ENCODE measurements around the gene LRCH3. TPM values are rescaled to one million over a fixed set of nuclear protein-coding genes. Genes with fewer than 3 reads are reported as not detected.
"Not testable (repeated sequence)": the region's sequence is repeated elsewhere in the genome, so short reads cannot be mapped to it uniquely, and the experiment has no call there.

Gene LRCH3
- total and polyA plus RNA-seq, 11 donors = 11.1 to 40.3 (median 24.0) TPM

GRCh38 chr3:197907196-197907595, 116.1 kb downstream of the LRCH3 start:
- intact Hi-C loops (cut with DNase I) = loop anchor here in 5 of 10 donors (2.0 to 5.0 kb wide), 2 partner anchors 35 to 36 kb away; no protein-coding TSS in a partner anchor
- Histone ChIP-seq H3K27me3 (no peaks in the 10 kb centered on the region), H3K9me3 (peaks cover 0 to 5% (median 0%) of the 10 kb centered on the region in 12 donors), H3K36me3 (no peaks in the 10 kb centered on the region), H3K27ac (no peak overlapping the region), H3K4me3 (no peak overlapping the region), H3K4me1 (peaks cover 0 to 13% (median 0%) of the 10 kb centered on the region in 12 donors)
- DNase-seq (no peak), ATAC-seq (no peak)
- no peak for TF ChIP-seq POLR2A (IDR thresholded peaks at IDR 0.05)
- no peak for TF ChIP-seq CTCF (IDR thresholded peaks at IDR 0.05)
- 73 to 85% (median 77%) methylated on average over 2 of the region's 2 CpGs for WGBS, 4 donors

- H3K4me1 ChIP-seq = peaks cover 0 to 13% (median 0%) of the 10 kb centered on the region in 12 donors
- not testable (repeated sequence) for H3K27ac ChIP-seq, DNase-seq, H3K4me3 ChIP-seq, H3K36me3 ChIP-seq, H3K9me3 ChIP-seq, H3K27me3 ChIP-seq, ATAC-seq
- intact Hi-C loops (cut with DNase I) = loop anchor here in 3 of 10 donors (5.0 kb wide), 1 partner anchor 34 kb away; no protein-coding TSS in a partner anchor
- WGBS, 4 donors = 84 to 93% (median 87%) methylated on average over 2 of the region's 2 CpGs
These were observed 117.5 kb downstream of the LRCH3 start for GRCh38 chr3:197908550-197908949.

- Histone ChIP-seq H3K27ac (no peak overlapping the region), H3K9me3 (no peaks in the 10 kb centered on the region), H3K36me3 (peaks cover 0 to 3% (median 0%) of the 10 kb centered on the region in 9 donors), H3K27me3 (no peaks in the 10 kb centered on the region), H3K4me1 (peaks cover 0 to 13% (median 0%) of the 10 kb centered on the region in 12 donors), H3K4me3 (no peak overlapping the region)
- TF ChIP-seq POLR2A (IDR thresholded peaks at IDR 0.05) (no peak), CTCF (IDR thresholded peaks at IDR 0.05) (no peak)
- 86 to 91% (median 91%) methylated on average over 4 of the region's 4 CpGs for WGBS, 4 donors
- intact Hi-C loops (cut with DNase I) = loop anchor here in 3 of 10 donors (5.0 kb wide), 1 partner anchor 33 kb away; no protein-coding TSS in a partner anchor
- DNase-seq (no peak), ATAC-seq (no peak)
These were observed 118.1 kb downstream of the LRCH3 start for GRCh38 chr3:197908957-197909701.

- Histone ChIP-seq H3K9me3 (no peaks in the 10 kb centered on the region), H3K27me3 (no peaks in the 10 kb centered on the region), H3K27ac (no peak overlapping the region), H3K36me3 (peaks cover 0 to 3% (median 0%) of the 10 kb centered on the region in 9 donors), H3K4me3 (peak overlapping the region in 4 of 12 donors; percentile 12 to 25 (median 23)), H3K4me1 (no peaks in the 10 kb centered on the region)
- no peak for TF ChIP-seq CTCF (IDR thresholded peaks at IDR 0.05)
- TF ChIP-seq POLR2A (IDR thresholded peaks at IDR 0.05) = no peak
- ATAC-seq (peak in 3 of 4 donors; percentile 37 to 70 (median 54)), DNase-seq (no peak)
- WGBS, 4 donors = 68 to 78% (median 75%) methylated on average over 33 of the region's 33 CpGs
- intact Hi-C loops (cut with DNase I) = no loop called here
These were observed 121.9 kb downstream of the LRCH3 start for GRCh38 chr3:197912741-197913476.

Data from heart left ventricle (tissue), 16 donors.